HG02852 (cell line): ENCODE data around the gene RHOV.

Experiments used
- ATAC-seq: cut with Tn5 transposase; IDR thresholded peaks from one replicate; pipeline ENCODE4 v1.9.1; 2021; ENCODE audit warnings: mild to moderate bottlenecking, moderate library complexity; ENCODE audit not compliant: unreplicated experiment

Gene RHOV

DNA sequence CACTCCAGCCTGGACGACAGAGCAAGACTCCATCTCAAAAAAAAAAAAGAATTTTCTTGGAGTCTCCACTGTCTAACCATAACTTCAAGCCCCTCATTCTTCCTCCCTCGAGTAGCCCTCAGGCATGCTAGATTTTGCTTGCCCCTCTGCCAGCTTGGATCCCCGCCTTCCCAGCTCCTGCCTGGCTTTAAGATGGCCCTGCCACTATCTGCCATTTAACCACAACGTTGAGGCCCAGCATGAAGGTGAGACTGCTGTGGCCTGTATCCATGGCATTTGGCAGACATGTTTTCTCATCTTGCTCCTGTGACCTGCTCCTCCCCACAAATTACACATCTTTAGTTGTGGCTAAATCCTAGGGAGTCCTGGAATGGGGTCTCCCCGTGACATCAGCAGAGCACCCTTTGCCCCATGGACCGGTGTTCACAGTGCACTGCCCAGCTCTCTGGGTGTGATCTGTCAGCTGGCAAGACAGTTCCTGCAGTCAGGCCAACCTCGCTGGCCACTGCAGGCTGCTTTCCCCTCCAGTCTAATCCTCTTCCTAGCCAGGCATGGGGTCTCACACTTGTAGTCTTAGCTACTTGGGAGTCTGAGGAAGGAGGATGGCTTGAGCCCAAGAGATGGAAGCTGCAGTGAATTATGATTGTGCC is 30.6 kb upstream of the RHOV start:
- ATAC-seq, result no peak

DNA sequence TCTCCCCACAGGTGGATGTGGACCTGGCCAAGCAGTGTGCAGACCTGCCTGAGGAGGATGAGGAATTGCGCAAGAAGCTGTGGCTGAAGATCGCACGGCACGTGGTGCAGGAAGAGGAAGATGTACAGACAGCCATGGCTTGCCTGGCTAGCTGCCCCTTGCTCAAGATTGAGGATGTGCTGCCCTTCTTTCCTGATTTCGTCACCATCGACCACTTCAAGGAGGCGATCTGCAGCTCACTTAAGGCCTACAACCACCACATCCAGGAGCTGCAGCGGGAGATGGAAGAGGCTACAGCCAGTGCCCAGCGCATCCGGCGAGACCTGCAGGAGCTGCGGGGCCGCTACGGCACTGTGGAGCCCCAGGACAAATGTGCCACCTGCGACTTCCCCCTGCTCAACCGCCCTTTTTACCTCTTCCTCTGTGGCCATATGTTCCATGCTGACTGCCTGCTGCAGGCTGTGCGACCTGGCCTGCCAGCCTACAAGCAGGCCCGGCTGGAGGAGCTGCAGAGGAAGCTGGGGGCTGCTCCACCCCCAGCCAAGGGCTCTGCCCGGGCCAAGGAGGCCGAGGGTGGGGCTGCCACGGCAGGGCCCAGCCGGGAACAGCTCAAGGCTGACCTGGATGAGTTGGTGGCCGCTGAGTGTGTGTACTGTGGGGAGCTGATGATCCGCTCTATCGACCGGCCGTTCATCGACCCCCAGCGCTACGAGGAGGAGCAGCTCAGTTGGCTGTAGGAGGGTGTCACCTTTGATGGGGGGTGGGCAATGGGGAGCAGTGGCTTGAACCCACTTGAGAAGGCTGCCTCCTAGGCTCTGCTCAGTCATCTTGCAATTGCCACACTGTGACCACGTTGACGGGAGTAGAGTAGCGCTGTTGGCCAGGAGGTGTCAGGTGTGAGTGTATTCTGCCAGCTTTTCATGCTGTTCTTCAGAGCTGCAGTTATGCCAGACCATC is 28.8 kb upstream of the RHOV start:
- ATAC-seq, result no peak

DNA sequence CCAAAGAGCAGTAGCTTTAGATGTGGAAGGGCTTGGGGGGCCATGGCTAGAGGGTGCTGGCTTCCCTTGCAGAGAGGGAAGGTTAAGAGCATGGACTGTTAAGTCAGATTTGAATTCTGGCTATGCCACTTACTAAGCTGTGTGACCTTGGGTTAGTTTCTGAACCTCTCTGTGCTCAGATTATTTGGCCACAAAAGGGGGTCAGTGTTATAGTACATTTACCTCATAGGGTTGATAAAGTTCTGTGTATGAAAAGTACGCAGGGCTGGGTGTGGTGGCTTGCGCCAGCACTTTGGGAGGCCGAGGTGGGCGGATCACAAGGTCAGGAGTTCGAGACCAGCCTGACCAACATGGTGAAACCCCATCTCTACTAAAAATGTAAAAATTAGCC is 27.0 kb upstream of the RHOV start:
- no peak for ATAC-seq

DNA sequence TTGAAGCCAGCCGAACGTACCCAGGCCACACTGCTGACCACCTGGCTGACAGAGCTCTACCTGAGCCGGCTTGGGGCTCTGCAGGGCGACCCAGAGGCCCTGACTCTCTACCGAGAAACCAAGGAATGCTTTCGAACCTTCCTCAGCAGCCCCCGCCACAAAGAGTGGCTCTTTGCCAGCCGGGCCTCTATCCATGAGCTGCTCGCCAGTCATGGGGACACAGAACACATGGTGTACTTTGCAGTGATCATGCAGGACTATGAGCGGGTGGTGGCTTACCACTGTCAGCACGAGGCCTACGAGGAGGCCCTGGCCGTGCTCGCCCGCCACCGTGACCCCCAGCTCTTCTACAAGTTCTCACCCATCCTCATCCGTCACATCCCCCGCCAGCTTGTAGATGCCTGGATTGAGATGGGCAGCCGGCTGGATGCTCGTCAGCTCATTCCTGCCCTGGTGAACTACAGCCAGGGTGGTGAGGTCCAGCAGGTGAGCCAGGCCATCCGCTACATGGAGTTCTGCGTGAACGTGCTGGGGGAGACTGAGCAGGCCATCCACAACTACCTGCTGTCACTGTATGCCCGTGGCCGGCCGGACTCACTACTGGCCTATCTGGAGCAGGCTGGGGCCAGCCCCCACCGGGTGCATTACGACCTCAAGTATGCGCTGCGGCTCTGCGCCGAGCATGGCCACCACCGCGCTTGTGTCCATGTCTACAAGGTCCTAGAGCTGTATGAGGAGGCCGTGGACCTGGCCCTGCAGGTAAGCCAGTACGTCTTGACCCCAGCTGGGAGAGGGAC is 26.4 kb upstream of the RHOV start:
- no peak for ATAC-seq

DNA sequence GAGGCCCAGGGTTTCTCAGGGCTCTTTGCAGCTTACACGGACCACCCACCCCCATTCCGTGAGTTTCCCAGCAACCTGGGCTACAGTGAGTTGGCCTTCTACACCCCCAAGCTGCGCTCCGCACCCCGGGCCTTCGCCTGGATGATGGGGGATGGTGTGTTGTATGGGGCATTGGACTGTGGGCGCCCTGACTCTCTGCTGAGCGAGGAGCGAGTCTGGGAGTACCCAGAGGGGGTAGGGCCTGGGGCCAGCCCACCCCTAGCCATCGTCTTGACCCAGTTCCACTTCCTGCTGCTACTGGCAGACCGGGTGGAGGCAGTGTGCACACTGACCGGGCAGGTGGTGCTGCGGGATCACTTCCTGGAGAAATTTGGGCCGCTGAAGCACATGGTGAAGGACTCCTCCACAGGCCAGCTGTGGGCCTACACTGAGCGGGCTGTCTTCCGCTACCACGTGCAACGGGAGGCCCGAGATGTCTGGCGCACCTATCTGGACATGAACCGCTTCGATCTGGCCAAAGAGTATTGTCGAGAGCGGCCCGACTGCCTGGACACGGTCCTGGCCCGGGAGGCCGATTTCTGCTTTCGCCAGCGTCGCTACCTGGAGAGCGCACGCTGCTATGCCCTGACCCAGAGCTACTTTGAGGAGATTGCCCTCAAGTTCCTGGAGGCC is 25.6 kb upstream of the RHOV start:
- ATAC-seq, result no peak

DNA sequence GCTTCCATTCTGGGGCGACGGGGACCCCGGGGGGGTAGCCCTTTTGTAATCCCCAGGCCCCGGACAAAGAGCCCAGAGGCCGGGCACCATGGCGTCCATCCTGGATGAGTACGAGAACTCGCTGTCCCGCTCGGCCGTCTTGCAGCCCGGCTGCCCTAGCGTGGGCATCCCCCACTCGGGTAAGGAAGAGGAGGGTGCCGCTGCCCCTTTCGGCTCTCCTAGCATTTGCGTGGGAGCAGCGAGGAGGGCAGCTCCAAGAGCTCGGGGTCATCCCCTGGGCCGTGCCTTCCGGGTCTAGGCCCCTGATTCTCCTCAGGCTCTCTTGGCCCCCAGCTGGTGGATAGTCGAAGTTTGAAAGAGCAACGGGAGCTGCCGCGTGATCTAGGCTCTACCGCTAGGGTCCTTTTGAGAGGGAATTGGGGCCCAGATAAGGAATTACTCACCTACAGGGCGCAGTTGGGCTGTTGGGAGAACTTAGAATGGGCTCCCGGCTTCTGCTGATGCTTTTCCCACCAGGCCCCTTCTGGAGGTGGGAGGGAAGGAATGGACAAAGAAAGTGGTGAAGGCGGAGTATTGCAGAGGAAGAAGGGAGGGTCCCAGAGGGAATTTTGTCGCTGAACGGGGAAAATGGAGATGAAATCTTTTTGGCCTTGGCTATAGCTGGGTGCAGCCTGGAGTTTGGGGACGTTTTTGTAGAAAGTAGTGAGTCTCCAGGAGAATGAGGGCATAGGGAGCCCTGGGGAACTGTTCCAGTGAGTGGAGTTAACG is 20.8 kb upstream of the RHOV start:
- ATAC-seq, result peak; percentile 40

DNA sequence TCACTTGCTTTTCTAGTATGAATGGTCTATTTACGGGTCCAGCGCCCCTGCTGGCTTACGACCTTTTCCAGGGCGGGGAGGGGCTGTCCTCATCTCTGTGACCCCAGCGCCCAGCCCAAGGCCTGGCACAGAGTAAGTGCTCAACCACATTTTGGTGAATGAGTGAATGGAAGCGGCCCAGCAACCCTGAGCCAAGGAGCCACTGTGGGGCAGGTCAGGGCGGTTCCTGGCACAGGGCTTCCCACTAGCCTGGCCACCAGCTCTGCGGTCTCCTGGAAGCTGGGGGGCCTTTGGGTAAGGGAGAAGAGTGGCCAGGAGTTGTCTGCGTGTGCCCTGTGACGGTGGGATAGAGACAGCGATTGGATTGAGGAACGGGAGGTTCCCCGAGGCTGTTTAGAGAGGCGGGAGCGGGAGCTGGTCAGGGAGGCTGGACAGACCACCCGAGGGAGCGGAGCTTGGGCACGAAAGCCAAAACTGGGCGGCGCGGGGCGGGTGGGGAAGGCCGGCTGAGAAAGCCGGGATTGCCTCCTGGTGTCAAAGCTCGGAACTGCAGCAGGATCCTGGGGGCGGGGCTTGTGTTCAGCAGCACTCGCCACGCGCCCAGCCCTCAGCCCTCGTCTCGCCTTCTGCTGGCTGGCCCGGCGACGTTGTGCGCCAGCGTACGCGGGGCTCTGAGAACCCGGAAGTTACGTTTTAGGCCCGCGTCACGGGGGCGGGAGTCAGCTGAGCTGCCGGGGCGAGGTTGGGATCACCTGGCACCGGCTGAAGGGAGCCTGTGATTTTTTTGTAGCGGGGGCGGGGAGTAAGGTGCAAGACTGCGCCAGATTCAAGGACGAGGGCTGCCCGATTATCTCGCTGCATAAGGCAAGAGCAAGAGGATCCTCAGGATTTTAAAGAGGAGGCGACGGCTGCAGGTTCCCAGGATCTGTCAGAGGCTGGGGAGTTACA is 20.0 kb upstream of the RHOV start, which contains the start of gene VPS18:
Gene VPS18, plus strand, starts transcription at position 718 of the 948 bp plus-strand sequence. CDS start 319 bp downstream, outside the sequence.
- ATAC-seq, result peak; percentile 84

DNA sequence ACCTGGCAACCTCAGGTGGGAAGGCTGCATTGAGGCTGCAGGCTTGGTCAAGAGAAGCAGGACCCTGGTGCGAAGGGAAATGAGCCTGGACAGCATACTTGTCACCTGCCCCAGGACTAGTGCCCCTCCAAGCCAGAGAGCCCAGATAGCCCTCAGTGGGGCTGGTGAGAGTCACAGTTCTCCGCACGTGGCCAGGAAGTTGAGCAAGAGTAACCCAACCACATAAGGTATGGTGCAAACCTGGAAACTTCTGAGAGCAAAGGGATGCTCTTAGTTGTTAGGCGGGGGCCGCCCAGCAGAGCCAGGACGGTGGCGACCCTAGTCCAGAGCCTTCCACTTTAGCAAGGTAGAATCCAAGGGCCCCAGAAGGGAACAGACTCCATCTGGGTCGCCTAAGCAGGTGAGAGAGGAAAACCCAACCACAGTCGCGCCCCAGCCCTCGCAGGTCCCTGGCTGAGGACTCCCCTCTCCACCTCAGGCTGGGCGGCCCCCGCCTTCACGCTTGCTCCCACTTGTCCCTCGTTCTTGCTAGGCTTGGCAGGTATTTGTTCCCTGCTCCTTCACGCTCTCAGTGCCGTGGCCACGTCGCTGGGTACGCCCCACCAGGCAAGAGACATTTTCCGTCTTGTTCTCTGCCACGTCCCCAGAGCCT is 19.1 kb upstream of the RHOV start:
- no peak for ATAC-seq

DNA sequence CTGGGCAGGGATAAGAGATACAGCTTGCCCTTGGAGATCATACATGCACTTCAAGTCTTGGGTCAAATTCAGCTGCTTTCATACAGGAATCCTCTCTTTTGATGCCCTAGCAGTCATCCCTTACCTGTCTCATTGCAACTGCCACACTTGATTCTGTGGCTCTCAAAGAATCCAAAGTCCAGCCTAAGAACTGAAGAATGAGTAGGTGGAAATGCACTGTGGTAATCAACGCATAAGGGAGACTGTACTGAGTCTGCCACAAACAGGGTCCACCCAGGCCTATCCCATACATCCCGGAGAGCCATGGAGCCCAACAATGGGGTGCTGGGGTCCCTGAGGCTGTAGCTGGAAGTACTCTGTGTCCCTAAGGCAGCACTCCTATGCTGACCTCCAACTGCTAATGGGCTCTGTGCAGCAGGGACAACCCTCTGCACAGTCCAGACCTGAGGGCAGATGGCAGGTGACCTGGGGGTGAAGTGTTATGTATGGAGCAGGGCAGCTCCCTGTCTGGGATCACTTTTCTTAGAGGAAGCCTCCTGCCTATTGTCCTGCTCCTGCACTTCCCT is 18.5 kb upstream of the RHOV start:
- no peak for ATAC-seq

DNA sequence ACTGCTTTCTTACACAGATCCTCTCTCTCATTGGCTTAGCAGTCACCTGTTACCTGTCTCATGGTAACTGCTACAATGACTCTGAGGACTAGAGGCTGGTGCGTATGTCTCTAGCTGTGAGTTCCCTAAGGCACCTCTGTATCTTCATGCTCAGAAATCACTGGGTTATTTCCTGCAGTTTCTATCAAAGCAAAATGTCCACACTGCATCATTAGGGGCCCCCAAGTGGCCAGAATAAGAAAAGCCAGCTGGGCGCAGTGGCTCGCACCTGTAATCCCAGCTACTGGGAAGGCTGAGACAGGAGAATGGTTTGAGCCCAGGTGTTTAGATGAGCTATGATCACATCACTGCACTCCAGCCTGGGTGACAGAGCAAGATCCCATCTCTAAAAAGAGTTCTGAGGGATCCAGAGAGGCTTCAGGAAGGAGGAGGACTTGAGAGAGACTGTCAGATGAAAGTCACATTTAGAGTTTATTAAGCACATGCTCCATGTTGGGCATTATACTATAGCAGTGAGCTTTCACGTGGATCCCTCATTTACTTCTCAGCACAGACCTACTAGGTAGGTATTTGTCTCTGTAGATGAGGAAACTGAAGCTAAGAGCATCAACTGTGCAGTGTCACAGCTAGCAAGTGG is 17.9 kb upstream of the RHOV start:
- no peak for ATAC-seq

DNA sequence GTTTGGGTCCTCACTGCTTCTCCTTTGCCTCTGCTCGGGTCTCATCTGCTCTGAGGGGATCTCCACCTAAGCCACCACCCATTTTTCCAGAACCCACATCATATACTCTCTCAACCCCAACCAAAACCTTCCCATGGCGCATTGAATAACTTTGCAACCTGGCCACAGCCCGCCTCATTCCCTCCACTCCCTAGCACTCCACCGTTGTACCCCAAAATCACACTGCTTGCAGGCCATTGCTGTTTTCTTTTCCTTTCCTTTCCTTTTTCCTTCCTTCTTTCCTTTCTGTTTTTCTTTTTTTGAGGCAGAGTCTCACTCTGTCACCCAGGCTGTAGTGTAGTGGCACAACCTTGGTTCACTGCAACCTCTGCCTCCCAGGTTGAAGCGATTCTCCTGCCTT is 17.1 kb upstream of the RHOV start:
- ATAC-seq, result no peak

DNA sequence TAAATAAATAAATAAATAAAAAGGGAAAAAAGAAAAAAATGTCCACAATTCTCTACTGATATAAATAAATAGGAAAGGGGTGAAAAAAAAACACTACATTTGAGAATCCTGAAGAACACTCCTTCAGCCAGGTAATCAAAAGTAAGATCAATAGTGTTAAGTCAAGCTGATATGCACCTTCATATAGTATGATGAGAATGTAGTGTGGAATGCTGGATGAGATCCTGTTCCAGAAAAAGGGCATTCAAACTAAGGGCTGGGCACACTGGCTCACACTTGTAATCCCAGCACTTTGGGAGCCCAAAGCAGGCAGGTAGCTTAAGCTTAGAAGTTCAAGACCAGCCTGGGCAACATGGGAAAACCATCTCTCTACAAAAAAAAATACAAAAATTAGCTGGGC is 15.1 kb upstream of the RHOV start:
- ATAC-seq, result no peak

DNA sequence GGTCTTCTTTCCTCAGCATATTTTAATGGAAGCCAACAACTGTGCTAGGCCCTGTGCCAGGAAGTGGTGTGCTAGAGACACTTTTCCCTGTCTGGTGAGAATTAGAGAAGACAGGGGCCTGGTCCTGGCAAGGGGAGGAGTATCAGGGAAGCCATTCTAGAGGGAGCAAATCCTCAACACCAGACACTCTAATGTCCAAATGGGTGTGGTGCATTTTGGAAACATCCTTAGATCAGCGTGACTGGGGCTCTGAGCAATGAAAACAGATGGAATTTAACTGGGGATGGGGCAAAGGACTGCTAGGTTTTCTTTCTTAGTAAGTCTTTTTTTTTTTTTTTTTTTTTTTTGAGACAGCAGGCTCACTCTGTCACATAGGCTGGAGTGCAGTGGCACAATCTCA is 12.6 kb upstream of the RHOV start:
- no peak for ATAC-seq

DNA sequence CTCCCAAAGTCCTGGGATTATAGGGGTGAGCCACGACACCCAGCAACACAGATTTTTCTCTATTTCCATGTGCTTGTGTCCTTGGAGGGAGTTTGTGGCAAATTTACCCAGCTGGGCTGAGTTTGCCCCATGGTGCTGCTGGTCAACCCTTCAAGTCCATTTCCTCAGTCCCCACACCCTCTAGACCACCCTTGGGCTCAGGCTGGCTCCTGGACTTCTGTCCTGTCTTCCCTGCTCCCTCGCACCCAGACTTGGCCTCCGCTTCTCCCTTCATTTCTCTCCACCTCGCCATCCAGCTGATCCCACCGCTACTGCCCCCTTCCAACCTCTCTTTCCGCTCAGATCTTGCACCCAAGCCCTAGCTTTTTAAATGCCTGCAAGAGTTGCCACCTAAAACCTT is 7.3 kb upstream of the RHOV start:
- no peak for ATAC-seq

DNA sequence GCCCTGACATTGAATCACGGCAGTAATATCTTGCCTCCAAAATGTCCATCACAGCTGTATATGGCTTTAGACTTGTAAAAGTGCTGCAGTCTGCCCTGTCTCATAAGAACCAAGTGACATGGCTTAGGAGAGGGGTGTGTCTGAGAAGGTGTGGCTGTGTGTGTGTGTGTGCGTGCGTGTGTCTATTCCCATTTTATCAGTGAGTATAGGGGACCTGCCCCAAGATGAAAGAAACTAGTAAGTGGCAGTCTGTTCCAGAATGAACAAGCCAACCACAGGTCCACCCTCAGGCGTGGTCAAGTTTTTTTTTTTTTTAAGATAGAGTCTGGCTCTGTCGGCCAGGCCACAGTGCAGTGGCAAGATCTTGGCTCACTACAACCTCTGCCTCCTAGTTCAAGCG is 5.6 kb upstream of the RHOV start:
- no peak for ATAC-seq

DNA sequence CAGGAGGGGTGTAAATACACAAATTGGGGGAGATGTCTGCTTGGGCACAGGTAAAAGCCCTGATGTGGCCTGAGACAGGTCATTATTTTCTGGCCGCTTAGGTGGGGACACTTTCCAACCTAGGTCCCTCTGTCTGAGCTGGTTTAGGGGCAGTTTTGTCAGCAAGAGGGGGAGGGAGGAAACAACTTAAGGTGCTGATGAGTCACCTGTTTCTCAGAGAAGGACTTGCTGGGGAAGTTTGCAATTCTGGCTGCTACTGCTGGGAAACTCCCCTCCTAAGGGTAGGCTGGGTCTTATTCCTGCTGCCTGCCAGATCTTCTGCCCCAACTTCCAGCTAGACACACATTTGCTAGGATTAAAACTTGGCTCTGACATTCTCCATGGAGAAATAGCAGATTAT is 4.8 kb upstream of the RHOV start:
- ATAC-seq, result peak; percentile 53

DNA sequence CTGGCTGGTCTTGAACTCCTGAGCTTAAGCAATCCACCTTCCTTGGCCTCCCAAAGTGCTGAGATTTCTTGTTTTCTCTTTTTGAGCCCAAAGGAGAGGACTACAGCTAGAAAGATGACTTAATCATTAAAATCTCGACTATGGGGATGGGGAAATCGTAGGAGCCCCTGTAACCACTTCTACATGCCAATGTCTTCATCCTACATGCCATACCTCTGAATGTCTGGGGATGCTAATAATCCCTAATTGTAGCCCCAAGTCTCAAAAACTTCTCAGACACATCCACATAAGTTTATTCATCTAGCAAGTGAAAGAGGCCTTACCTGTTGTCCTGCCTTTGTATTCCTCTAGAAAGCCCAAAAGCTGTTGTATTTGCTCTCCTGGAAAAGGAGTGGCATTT is 3.7 kb upstream of the RHOV start:
- ATAC-seq, result no peak
